Jurkat, Clone E6-1 (cell line): Measurements from ENCODE around the gene SYT3.
A peak's percentile ranks its signal among the peaks of the same experiment; 100 is the strongest.
"Not testable (repeated sequence)": the region's sequence is repeated elsewhere in the genome, so short reads cannot be mapped to it uniquely, and the experiment has no call there.

Experiments
- DNase-seq: peaks from one replicate; pipeline ENCODE4 v3.0.0-alpha.2; 2011; ENCODE audit warnings: low read depth, low spot score
- H3K4me3 ChIP-seq: 2 replicates; pipeline ENCODE4 v1.5.1; 2011; ENCODE audit warnings: mild to moderate bottlenecking, low read length, control low read depth, moderate library complexity

The SYT3 gene

DNA sequence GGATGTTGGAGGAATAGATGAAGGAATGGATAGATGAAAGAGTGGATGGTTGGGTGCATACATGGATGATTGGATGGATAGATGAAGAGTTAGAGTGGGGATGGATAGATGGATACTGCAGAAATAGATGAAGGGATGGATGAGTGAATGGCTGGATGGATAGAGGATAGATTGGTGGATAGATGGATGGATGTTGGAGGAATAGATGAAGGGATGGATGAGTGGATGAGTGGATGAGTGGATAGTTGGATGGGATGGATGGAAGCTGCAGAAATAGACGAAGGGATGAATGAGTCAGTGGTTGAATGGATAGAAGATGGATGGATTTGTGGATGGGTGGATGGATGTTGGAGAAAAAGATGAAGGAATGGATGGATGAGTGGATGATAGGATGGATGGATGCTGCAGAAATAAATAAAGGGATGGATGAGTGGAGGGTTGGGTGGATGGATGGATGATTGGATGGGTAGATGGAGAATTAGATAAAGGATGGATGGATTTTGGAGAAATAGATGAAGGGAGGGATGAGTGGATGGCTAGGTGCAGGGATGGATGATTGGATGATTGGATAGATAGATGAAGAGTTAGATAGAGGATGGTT lies 4.7 kb upstream of the SYT3 start:
- no peak for DNase-seq
- no peak overlapping the region for H3K4me3 ChIP-seq

DNA sequence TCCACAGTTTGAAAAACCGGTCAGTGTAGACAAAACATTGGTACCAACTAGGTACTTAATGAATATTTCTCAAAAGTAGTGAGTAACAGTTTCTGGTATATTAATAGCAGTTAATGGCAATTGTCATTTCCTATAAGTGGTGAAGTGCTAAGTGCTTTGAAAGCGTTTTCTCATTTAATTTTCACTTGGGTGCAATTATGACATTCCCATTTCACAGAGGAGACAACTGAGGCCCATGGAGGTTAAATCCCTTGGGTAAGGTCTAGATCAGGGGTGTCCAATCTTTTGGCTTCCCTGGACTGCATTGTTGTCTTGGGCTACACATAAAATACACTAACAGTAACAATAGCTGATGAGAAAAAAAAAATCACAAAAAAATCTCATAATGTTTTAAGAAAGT lies 687 bp upstream of the SYT3 start:
- peak overlapping the region; percentile 68 for H3K4me3 ChIP-seq

DNA sequence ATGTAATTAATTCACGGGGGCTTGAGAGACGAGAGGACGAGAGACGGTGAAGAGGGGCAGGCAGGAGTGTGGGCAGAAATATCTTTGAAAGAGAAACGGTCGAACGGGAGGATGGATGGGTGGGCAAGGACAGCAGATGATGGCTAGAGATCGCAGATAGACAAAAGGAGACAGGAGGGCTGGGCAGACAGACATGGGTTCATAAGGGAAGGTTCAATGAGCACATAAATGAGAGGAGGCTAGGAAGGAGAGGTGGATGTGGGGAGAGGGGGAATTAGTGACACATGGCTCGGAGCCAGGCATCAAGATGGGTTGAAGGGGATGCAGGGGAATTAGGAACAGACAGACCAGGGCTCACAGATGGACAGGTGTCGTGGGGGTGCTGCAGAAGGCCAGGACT lies 1.1 kb downstream of the SYT3 start:
- no peak for DNase-seq
- H3K4me3 ChIP-seq: no peak overlapping the region

More for the DNA sequence above, 687 bp upstream of the SYT3 start:
- DNase-seq: no peak

DNA sequence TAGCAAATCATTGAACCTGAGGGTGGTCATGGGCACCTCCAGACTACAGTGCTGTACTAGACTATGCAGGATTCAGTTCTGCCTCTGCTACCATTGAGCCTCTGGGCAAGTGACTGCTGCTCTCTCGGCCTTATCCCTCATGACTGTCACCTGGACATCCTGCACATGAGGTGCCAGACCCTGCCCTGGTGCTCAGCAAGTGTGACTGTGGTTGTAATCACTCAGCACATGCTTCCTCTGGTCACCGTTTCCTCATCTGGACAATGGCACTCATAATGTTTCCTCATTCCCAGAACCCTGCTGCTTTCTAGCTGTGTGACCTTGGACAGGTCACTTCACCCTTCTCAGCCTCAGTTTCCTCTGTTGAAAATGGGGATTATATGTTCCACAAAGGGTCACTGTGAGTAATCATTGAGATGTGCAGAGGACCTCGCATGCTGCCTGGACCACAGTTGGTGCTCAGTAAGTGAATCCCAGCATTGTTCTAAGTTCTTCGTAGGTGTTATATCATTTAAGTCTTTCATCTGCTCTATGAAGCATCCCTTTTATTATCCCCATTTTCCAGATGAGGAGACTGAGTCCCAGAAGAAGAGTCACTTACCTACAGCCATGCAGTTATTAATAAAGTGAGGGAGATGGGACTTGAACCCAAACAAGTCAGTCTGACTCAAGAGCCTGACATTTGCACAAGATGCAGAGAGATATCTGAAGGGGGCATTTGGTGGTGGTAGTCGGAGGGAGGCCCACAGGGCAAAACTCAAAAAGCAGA lies 3.2 kb downstream of the SYT3 start:
- DNase-seq: no peak
- H3K4me3 ChIP-seq: no peak overlapping the region

DNA sequence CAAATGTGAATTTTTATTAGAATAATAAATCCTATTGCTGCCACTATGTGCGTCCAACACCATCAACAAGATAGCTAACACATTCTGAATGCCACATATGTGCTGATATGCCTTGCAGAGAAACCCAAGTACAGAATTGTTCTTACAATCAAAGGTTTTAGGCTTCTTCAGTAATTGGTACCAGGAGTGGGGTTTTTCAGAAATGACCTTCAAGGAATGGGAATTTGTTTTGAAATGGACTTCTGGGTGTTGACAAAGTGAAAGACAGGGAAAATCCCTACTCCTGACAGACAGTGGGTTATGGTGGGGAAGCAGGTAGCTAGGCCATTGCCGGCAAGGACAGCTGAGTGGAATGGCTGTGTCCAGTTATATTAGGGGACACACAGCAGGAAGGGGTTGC lies 5.7 kb downstream of the SYT3 start:
- no peak overlapping the region for H3K4me3 ChIP-seq
- DNase-seq: no peak

DNA sequence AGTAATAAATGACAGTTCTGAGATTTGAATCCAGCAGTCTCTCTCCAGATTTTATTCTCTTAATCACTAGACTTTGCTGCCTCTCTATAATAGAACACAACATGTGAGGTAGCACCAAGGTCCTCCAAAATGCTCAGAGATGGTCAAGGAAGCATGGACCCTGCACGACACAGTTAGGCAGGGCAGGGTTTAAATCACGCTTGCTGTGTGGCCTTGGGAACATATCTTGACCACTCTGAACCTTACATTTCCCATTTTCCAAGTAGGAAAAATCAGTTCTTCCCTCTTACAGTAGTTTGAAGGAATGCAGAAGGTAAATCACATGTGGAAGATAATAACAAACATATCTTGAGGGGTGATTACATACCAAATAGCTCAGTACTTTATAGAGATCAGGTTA lies 6.3 kb downstream of the SYT3 start:
- no peak overlapping the region for H3K4me3 ChIP-seq
- no peak for DNase-seq

DNA sequence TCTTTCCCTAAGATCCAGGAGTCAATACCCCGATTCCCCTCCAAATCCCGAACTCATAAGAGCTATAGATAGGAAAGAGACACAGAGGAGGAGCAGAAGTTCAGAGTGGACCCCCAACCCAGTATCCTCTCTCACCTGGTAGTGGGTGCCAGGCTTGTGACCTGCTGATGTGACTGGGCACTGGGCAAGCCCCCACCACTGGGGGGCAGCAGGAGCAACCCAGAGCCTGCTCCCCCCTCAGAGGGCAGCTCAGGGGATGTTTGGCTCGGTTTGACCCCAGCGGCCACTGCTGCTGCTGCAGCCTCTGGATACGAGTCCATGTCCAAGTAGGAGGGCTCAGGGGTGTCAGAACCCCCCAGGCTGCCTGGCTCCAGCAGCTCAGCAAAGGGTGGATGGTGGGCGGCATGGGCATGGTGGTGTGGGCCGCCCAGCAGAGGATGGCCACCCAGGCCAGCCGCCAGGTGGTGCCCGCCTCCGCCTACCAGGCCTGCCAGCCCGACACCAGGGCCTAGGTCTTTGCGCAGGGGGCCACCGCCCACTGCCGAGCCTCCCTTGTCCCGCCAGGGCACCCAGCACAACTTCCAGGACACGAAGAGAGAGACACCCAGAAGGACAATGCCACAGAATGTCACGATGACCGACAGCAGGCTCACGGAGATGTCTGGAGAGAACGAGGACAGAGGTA lies 7.4 kb downstream of the SYT3 start:
- H3K4me3 ChIP-seq: no peak overlapping the region
- DNase-seq: no peak

DNA sequence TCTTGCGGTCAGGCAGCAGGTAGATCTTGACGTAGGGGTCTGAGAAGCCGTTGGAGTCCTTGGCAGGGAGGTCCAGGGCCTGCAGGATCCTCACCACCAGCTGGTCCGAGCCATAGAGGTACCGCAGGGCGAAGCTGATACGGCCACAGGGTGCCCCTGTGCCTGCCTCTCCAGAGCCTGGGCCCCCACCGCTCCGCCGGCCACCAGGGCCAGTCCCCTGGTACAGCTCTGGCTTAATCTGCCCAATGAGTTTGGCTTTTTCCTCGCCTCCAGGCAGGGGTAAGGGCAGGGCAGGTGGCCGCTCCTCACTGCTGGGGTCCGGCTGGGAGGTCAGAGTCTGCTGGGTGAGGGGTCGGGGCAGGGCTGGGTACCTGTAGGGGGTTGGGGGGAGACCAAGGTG lies 9.9 kb downstream of the SYT3 start:
- no peak overlapping the region for H3K4me3 ChIP-seq
- DNase-seq: no peak

DNA sequence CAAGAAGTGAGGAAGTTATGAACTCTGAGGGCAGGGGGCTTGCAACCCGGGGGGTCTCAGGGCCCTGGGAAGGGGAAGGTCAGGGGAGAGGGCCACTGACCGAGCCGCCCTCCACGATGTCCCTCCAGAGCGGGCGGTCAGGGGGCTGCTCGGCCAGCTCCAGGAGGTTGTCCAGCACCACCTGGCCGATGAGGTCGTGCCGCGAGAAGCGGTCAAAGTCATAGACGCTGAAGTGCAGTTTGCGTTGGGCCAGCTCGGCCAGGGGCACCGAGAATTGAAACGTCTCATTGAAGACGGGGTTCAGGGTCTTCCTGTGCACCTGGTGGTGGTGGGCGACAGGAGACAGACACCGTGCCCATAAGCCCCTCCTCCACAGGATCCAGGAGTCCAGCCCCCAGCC lies 10.5 kb downstream of the SYT3 start:
- no peak overlapping the region for H3K4me3 ChIP-seq
- DNase-seq: no peak

DNA sequence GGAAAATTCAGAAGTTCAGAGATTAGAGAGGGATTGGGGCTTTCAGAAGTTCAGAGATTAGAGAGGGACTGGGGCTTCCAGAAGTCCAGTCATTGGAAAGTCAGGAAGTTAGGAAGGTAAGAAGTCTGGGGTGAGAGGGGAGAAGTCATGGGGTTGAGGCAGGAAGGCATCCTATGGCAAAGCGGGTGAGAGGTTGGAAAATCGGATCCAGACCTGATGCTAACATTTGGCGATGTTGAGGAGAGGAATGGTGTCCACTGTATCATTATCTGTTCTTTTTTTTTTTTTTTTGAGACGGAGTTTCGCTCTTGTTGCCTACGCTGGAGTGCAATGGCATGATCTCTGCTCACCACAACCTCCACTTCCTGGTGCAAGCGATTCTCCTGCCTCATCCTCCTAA lies 11.1 kb downstream of the SYT3 start:
- no peak for DNase-seq
- H3K4me3 ChIP-seq: no peak overlapping the region

DNA sequence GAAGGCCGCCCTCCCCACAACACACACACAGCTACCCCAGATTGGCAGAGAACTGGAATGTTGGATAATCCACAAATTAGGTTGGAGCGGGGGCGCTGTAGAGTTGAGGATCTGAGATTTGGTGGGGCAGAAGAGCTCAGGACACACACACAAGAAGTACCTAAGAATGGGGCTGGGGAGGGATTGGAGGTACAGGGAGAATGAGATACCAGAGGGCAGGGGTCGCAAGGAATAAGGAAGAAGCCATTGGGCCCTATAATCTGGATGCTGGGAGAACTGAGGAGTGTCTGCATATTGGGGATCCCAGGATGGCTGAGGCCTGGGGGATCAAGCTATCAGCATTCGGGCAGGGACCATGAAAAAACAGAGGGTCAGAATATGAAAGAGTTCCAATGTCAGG lies 11.5 kb downstream of the SYT3 start:
- H3K4me3 ChIP-seq: no peak overlapping the region
- DNase-seq: no peak

DNA sequence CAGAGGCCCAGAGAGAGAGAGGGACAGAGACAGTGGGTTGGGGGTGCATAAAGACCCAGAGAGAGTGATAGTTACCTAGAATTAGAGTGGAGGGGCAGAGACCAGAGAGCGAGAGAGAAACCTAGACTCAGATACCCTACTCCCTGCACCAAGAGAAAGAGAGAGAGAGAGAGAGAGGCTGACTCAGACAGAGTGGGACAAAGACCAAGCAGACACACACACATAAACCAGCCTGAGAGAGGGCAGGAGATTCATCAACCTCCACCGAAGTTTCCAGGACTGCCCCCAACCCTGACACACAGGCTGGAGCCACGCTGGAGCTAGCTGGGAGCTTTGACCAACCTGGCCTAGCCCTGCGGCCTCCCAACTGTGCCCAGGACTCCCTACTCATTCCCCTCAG lies 12.9 kb downstream of the SYT3 start:
- no peak for DNase-seq
- H3K4me3 ChIP-seq: no peak overlapping the region

DNA sequence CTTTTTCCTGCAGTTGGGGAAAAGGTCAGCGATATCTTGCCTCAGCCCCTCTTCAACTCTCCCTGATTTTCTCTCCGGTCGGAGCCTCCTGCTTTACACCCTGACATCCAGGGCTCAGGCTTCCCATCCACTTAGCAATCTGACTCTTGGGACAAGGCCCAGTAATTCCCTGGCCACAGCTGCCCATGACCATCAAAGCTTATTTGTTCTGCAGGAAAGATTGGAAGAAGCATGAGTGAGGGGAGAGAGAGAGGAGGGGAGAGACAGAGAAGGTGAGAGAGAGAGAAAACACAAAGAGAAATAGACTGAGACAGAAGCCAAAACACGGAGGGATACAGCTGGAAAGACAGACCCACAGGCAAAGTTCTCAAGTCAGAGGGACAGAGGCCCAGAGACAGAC lies 13.7 kb downstream of the SYT3 start:
- no peak for DNase-seq
- H3K4me3 ChIP-seq: no peak overlapping the region

DNA sequence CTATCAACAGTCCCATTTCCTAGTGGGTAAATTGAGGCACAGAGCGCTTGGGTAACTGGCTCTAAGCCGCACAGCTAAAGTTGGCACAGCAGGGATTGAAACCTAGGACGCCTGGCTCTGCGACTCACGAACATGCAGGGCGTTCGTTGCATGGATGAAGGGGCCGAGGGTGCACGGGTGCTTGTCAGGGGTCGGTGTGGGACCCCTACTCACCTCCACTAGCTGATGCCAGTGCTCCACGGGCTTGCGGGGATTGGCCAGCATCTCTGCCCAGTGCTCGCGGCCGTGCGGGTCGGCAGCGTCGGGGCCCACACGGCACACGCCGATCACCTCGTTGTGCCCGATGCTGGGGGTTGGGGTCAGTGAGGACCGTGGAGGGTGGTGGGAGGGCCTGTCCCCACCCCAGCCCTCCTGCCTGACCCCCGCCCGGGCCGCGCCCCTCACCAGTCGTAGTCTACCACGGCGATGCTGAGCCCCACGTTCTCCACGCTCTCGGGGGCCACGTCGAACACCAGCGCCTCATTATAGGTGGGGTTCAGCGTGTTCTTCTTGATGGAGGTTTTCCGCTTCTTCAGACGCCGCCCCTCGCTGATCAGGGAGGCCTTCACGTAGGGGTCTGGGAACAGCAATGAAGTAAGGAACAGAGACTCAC lies 14.6 kb downstream of the SYT3 start:
- no peak overlapping the region for H3K4me3 ChIP-seq
- no peak for DNase-seq

DNA sequence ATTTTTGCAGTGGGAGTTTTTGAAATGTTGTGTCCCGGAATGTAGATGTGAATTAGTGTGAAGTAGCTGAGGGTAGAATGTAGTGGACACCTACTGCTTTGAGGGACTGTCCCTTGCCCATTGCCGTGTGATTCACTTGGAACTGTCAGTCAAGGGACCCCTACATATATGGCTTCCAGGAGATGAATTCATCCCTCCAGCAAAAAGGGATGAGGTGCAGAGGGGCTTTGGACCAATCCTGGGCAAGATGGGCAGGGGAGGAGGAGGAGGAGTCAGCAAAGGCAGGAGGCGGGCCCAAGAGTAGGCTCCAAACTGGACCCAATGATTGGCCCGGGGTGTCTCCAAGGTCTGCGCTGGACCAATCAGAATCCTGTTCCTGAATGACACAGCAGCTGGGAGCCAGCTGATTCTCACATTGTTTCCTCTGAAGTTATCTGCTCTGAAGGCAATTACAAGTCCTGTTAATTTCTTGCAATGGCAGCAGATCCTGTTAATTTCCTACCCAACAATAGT lies 19.2 kb downstream of the SYT3 start:
- not testable (repeated sequence) for H3K4me3 ChIP-seq, DNase-seq

DNA sequence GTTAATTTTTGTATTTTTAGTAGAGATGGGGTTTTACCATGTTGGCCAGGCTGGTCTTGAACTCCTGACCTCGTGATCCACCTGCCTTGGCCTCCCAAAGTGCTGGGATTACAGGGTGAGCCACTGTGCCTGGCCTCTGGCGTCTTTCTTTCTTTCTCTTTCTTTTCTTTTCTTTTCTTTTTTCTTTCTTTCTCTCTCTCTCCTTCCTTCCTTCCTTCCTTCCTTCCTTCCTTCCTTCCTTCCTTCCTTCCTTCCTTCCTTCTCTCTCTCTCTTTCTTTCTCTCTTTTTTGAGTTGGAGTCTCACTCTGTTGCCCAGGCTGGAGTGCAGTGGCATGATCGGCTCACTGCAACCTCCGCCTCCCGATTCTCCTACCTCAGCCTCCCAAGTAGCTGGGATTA lies 20.5 kb downstream of the SYT3 start:
- H3K4me3 ChIP-seq, DNase-seq: not testable (repeated sequence)

DNA sequence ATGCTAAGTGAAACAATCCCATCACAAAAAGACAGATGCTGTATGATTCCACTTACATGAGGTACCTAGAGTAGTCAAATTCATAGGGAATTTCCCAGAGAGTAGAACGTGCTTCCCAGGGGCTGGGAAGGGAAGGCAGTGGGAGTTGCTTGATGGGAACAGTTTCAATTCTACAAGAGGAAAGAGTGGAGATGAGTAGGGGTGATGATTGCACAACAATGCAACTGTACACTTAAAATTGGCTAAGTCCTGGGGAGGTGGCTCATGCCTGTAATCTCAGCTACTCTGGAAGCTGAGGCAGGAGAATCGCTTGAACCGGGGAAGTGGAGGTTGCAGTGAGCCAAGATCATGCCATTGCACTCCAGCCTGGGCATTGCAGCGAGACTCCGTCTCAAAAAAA lies 21.3 kb downstream of the SYT3 start:
- H3K4me3 ChIP-seq, DNase-seq: not testable (repeated sequence)

DNA sequence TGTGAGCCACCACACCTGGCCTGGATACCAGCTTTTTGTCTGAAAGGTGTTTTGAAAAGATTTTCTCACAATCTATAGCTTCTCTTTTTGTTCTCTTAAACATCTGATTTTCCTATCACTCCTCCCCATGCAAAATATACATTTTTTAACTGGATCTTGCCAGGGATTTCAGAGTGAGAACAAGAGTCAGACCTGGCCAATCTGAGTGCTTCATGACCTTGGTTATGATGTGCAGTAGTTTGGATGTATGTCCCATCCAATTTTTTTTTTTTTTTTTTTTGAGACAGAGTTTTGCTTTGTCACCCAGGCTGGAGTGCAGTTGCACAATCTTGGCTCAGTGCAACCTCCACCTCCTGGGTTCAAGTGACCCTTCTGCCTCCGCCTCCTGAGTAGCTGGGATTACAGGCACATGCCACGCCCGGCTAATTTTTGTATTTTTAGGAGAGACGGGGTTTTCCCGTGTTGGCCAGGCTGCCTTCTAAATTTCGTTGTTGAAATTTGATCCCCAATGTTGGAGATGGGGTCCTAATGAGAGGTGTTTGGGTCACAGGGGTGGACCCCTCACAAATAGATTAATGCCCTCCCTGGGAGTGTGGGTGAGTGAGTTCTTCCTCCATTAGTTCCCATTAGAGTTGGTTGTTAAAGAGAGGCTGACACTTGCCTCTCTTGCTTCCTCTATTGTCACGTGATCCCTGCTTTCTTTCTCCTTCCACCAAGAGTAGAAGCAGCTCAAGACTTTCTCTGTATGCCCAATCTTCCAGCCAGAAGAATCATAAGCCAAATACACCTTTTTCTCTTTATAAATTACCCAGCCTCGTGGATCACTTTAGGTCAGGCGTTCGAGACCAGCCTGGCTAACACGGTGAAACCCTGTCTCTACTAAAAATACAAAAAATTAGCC lies 26.9 kb downstream of the SYT3 start:
- H3K4me3 ChIP-seq, DNase-seq: not testable (repeated sequence)
